Measurements from ENCODE around the gene ATP6V0A1.
"Not testable (repeated sequence)": the region's sequence is repeated elsewhere in the genome, so short reads cannot be mapped to it uniquely, and the experiment has no call there.

ATP6V0A1 gene

DNA sequence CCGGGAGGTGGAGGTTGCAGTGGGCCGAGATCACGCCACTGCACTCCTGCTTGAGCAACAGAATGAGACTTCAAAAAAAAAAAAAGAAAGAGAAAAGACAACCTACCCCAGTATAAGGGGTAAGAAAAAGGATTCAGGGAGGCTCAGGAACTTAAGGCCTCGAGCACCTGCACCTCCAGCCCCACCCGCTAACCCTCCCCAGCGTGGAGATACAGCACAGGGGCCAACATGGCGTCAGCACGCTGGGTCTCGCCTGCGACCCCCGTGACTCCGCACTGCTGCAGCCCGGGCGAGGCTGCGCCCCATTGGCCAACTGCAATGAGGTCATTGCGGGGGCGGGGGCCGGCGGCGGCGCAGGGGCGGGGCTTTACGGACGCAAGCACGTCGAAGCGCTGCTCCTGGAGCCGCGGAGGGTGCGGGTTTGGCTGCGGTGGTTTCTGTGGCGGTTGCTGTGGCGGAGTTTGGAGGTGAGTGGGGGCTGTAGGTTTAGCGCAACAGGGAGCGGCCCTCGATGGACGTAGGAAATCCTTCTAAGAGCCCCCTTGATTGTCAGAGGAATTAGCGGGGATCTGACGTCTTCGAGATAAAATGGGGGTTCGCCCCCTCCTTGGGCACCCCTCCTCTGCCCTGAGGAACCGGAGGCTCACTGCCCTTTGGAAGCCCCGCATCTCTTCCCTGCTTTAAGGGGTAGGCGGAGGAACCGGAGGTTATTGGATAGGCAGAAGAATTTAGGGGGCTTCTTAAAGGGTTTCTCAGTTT is at the start of gene ATP6V0A1:
TSS of gene ATP6V0A1 (plus strand) at position 382 of the 759 bp plus-strand sequence. CDS start 2,017 bp downstream, outside the sequence.
- DNase-seq: peak; percentile 92

GRCh38 chr17:42409523-42410318 is 49.0 kb upstream of the ATP6V0A1 start:
- DNase-seq: no peak

DNA sequence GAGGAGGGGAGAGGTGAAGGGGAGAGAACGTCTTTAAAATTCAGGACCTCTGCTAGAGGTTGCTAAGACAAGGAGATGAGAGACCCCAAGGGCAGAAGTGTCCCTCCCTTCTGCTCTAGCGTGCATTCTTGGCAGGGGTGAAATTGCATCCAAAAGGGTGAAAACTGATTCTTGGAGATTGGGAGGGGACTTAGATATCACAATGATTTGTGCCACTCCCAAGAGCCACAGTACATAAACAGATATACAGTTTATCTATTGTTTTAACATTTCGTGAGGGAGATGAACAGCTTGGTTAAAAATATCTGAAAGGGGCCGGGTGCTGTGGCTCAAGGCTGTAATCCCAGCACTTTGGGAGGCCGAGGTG is 48.4 kb upstream of the ATP6V0A1 start:
- DNase-seq: no peak

GRCh38 chr17:42411361-42411760 is 47.3 kb upstream of the ATP6V0A1 start:
- DNase-seq: no peak

DNA sequence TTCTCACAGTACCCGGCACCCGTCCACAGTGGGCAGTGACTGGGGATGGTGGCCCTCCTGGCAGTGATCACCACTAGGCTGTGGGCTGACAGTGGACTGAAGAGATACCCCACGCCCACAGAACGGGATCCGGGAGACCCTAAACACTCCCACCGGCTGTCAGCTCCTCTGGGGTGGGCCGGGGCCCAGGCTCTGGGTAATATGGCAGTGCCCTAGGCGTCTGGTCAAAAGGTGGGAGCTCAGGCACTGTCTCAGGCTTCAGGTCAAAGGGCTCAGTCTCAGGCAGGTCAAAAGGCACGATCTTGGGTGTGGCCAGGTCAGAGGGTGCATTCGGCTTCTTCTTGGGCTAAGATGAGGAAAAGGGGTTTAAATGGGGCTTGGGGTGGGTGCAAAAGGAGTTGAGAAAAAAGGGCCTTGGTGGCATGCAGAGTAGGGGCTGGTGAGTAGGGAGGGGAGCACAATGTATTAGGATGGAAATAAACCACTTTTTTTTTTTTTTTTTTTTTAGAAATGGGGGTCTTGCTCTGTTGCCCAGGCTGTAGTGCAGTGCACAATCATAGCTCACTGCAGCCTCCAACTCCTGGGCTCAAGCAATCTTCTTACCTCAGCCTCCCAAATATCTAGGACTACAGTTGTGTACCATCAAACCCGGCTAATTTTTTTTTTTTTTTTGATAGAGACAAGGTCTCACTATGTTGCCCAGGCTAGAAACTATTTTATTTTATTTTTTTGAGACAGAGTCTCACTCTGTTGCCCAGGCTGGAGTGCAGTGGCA is 46.6 kb upstream of the ATP6V0A1 start:
- DNase-seq: no peak

GRCh38 chr17:42413464-42414040 is 45.1 kb upstream of the ATP6V0A1 start:
- DNase-seq: no peak

- peak; percentile 44 for DNase-seq
These were observed 43.8 kb upstream of the ATP6V0A1 start for GRCh38 chr17:42414704-42415409.

- DNase-seq: not testable (repeated sequence)
These were observed 40.7 kb upstream of the ATP6V0A1 start for GRCh38 chr17:42417981-42418380.

DNA sequence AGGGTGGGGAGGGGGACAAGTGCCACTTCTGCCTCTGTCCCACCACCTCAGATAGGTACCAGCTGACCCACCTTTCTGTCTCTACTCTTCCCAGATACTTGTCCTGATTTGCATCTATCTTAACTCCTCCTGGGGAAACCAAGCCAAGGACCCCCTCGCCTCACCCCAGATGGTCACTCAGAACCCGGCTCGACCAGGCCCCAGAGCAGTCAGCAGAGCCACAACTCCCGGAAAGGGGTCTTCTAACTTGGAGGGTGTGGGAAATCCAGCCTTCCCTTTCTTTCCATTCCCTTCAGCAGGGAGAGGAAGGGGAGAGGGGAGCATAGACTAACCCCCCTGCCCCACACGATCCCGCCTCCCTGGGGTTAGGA is 37.6 kb upstream of the ATP6V0A1 start:
- DNase-seq: no peak

DNA sequence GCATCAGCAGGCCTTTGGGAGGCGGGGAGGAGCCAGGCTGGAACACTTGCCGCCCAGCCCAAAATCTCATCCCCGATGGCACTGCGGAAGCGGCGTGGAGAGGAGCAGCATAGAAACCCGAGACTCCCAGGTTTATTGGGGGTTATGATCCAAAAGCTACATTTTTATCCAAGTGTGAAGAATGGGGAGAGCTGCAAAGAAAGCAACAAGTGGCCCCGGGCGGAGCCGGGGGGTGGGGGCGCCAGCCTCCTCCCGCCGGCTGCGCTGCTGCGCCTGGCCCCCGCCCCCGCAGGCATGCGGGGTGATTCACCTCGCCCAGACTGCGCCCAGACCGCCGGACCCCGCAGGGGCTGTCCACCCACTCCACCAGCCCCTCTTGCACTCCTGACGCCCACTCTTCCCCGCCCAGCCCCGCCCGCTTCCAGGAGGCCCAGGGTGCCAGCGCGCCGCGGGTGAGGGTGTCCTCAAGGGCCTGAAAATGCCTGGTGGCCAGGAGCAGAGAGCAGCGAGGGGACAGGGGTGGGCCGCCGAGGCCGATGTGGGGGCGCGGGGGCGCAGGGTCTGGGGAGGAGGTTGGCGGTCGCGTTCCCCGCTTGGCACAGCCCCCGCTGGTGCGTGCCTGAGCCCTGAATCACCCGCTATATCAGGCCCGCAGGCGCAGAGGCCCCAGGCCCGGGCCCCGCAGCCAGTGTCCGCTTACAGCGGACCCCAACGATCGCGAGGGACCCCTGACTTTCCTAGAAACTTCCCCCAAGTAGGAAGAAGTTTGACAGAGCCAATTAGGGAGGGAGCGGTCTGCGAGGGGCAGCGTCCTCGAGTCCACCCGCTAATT is 37.0 kb upstream of the ATP6V0A1 start:
- no peak for DNase-seq

- DNase-seq: peak; percentile 23
These were observed 36.2 kb upstream of the ATP6V0A1 start for GRCh38 chr17:42422412-42422957.

DNA sequence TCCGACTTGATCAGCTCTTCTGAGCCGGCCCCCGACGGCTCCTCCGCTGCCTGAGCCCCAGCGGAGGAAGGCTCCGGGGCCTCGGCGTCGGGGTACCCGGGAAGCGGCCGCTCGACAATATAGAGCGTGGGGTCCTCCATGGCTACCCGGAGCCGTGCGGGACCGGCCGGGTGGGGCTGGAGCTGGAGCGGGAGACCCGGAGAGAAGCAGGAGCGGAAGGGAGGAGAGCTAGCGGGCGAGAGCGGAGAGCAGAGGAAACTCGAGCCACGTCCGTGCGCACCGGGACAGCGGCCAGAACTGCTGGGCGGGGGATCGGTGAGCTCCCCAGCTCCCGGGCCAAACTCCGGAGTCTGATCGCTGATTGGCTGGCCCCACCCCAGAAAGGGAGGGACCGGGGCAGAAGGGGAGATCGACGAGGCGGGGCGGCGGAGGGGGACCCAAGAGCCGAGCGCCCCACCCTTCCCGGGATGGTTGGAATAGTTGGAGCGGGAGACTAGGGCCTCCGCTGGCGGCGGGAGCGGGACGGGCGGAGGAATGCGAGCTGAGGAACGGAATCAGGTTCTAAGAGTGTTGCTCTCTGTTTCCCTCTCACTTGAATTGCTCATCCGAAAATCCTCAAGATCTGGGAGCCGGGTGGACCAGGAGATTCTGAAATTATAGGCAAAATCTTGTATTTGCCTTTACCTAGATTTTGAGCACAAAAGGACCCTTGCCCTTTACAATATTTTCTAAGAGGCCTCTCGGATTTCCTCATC is 35.5 kb upstream of the ATP6V0A1 start, which contains the start of gene CAVIN1:
TSS of gene CAVIN1 (minus strand) at position 299 of the 755 bp plus-strand sequence. CDS start at position 140, 159 bp downstream.
- DNase-seq: no peak

DNA sequence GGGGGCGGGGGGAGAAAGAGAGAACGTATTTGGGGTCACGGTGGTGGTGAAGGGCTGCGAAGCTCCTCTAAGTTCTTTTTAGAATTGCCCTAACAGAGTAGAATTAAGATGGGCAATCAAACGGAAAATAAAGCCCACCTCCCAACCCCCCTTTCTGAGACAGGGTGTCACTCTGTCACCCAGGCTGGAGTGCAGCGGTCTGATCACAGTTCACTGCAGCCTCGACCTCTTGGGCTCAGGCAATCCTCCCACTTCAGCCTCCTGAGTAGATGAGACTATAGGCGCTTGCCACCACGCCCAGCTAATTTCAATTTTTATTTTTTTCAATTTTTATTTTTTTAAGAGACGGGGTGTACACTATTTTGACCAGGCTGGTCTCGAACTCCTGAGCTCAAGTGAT is 34.9 kb upstream of the ATP6V0A1 start:
- no peak for DNase-seq

DNA sequence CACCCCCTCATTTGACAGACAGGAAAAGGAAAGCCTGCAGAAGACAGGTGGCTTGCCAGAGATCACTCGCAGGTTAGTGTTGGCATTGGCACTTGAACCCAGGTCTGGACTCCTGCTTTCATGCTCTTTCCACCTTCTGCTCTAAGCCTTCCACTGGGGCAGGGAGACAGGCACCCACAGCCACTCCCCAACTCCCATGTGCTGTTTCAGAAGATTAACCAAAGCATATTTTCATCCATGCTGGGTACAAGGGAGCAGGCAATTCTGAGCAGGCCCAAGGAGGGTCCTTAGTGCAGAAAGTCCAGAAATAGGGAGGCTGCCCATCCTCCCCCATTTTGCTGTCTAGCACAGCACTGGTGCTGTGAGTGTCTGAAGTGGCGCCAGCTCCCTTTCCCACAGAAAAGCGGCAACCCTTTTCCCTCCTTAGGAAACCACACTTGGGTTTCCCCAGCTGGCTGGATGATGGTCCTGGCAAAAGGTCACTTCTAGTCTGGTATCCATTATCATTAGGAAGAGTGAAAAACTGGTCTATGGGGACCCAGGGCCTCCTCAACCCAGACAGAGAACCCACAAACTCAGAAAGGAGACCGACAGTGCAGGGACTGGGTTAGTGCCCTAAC is 33.6 kb upstream of the ATP6V0A1 start:
- DNase-seq: no peak

DNA sequence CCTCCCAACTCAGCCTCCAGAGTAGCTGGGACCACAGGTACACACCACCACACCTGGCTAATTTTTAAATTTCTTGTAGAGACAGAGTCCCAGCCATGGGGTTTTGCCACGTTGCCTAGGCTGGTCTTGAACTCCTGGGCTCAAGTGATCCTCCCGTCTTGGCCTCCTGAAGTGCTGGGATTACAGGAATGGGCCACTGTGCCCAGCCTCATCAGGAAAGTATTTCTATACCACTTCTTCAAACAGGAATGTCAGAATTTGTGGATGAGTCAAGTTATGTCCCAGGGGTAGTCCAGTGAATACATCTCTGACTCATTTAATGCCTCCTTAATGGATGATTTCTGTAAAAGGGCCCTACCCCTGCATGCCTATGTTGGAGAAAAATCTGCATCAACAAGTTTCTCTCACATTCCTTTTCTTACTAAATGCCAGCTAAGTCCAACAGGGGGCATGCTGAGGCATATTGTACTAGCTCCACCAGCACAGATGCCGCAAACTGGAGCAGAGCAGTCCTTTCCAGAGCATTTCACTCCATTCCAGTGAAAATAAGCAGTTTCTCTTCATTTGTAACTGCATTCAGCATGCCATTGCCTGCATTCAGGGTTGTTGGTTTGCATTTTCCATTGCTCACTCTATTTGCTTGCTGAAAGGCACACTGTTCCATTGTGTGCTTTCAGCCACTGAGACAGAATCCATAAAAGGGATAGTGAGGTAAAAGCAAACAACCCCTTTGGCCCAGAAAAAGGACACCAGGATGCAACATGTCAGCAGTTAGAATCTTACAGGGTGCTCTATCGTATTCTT is 30.3 kb upstream of the ATP6V0A1 start:
- peak; percentile 43 for DNase-seq

- no peak for DNase-seq
These were observed 28.8 kb upstream of the ATP6V0A1 start for GRCh38 chr17:42429726-42430447.

- DNase-seq: no peak
These were observed 26.9 kb upstream of the ATP6V0A1 start for GRCh38 chr17:42431758-42432161.

- no peak for DNase-seq
These were observed 22.3 kb upstream of the ATP6V0A1 start for GRCh38 chr17:42436391-42436790.

Data from activated CD4-positive, alpha-beta T cell treated with anti-CD3 and anti-CD28 coated beads, Interleukin-2, Interleukin-6, amounts not matched to agents 100 ng/mL and 50 ng/mL, durations not matched to agents 16 hours and 8 hours (primary cell).